HL-60 (cell line): Measurements from ENCODE around the gene STRIT1.

ENCODE experiments used
- TF ChIP-seq, protein P1 (sequence below): IDR thresholded peaks from 2 replicates; pipeline ENCODE4 v1.6.1; 2012; ENCODE audit warnings: low read depth; ENCODE audit not compliant: insufficient replicate concordance
- TF ChIP-seq, protein P2 (sequence below): IDR thresholded peaks from one replicate; pipeline ENCODE4 v1.5.1; 2011; ENCODE audit warnings: low read length, control low read depth, inconsistent platforms; ENCODE audit not compliant: insufficient read depth

DNA sequence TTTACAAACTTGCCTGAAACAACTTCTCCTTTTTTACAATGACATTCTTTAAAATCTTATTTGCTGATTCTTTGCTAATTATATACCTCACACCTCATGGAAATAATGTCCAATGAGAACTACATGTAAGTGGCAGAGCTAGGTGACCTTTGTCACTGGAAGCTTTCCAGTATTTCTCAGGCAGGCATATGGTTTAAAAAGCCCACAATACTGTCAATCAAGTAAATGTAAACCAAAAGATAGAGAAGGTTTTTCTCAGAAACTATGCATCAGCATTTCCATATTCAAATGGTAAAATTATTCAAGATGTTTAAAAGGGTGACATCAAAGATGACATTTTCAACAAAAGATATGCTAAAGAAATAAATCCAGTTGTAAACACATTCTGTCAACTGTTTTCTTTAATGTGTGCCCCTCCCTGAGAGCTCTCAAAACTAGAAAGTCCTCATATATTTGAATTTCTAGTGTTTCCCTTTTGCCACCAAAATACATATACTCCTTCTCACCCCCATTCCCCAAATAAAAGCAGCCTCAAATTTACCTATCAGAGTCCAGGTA is 10.1 kb upstream of the STRIT1 start:
- TF ChIP-seq, protein P1, sequence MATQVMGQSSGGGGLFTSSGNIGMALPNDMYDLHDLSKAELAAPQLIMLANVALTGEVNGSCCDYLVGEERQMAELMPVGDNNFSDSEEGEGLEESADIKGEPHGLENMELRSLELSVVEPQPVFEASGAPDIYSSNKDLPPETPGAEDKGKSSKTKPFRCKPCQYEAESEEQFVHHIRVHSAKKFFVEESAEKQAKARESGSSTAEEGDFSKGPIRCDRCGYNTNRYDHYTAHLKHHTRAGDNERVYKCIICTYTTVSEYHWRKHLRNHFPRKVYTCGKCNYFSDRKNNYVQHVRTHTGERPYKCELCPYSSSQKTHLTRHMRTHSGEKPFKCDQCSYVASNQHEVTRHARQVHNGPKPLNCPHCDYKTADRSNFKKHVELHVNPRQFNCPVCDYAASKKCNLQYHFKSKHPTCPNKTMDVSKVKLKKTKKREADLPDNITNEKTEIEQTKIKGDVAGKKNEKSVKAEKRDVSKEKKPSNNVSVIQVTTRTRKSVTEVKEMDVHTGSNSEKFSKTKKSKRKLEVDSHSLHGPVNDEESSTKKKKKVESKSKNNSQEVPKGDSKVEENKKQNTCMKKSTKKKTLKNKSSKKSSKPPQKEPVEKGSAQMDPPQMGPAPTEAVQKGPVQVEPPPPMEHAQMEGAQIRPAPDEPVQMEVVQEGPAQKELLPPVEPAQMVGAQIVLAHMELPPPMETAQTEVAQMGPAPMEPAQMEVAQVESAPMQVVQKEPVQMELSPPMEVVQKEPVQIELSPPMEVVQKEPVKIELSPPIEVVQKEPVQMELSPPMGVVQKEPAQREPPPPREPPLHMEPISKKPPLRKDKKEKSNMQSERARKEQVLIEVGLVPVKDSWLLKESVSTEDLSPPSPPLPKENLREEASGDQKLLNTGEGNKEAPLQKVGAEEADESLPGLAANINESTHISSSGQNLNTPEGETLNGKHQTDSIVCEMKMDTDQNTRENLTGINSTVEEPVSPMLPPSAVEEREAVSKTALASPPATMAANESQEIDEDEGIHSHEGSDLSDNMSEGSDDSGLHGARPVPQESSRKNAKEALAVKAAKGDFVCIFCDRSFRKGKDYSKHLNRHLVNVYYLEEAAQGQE, result no peak
- TF ChIP-seq, protein P2, sequence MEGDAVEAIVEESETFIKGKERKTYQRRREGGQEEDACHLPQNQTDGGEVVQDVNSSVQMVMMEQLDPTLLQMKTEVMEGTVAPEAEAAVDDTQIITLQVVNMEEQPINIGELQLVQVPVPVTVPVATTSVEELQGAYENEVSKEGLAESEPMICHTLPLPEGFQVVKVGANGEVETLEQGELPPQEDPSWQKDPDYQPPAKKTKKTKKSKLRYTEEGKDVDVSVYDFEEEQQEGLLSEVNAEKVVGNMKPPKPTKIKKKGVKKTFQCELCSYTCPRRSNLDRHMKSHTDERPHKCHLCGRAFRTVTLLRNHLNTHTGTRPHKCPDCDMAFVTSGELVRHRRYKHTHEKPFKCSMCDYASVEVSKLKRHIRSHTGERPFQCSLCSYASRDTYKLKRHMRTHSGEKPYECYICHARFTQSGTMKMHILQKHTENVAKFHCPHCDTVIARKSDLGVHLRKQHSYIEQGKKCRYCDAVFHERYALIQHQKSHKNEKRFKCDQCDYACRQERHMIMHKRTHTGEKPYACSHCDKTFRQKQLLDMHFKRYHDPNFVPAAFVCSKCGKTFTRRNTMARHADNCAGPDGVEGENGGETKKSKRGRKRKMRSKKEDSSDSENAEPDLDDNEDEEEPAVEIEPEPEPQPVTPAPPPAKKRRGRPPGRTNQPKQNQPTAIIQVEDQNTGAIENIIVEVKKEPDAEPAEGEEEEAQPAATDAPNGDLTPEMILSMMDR, result no peak
